NOMO-1 treated with dmso at 0.1 percent for 144 hours (cell line): ENCODE measurements around the gene FGD5.

Source experiments
- DNase-seq: peaks from one replicate; lab custom pipeline; 2025; ENCODE audit not compliant: unreplicated experiment; lab: John Stamatoyannopoulos, UW

FGD5 gene

DNA sequence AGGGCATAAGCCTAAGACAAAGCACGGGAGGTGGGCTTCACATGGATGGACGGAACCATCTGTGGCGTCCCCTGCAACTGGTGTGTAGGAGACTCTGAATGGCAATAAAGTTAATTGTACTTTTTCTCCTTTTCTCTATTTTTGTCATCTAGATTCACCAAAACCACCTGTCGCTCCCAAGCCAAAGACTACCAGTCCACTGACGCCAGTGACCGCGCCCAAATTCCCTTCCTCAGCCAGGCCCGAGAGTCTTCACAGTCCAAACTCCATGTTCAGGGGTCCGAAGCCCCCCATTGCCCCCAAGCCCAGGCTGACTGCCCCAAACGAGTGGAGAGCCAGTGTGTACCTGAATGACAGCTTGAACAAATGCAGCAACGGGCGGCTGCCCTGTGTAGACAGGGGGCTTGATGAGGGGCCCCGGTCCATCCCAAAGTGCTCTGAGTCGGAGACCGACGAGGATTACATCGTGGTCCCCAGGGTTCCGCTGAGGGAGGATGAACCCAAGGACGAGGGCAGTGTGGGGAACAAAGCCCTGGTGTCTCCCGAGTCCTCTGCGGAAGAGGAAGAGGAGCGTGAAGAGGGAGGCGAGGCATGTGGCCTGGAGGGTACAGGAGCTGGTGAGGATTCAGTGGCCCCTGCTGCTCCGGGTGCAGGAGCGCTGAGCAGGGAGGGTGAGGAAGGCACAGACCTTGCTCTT lies at the start of gene FGD5:
Gene FGD5, plus strand, starts transcription at position 159 of the 697 bp plus-strand sequence. Its CDS starts 110 bp downstream, at position 269.
- no peak for DNase-seq

DNA sequence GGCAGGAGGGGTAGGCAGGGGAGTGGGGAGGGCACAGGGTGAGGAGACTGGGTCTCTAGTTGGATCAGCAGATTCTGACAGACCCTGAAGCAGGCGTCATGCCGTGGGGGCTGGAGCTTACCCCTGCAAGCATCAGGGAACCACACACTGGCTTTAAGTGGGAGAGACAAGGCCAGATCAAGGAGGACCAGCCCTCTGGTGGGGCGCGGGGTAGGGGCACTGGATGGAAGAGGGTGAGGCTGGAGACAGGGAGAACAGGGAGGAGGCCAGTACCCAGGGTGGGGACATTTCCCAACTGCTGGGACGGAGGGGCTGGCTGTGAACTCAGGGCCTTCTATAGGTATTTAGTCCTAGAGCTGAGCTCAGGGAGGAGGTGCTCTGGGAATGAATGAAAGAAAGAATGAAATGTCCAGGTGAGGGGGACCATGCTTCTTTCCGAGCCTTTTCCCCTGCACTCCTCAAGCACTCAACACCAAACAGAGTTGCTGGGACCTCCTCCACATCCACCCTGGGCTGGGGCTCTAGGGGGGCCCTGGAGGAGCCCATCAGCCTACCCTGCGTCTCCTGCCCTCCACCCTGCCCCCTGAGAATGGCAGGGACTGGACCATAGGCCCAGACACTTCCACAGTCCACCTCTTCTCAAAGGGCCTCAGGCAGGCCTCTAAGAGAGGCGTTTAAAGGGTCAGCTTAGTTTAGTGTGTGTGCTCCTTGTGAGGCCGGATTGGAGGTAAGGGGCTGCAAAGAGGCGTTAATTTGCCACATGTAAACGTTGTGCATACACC lies 49.0 kb upstream of the FGD5 start:
- DNase-seq, result no peak

DNA sequence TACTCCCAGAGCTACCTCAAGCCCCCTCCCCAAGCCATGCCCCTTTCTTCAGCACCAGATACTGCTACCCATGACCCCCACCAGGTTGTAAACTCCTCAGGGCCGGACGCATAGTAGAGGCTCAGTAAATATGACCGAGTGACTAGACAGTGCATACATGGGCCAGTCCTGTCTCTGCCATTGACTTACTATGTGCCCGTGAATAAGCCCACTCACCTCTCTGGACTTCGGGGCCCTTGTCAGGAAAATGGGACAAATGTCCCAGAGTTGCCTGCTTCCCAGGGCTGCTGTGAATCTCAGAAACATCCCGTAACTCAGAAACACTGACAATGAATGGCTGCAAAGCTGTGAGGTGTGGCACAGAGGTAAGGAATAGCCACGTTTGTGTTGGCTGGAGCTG lies 48.2 kb upstream of the FGD5 start:
- DNase-seq, result no peak

- no peak for DNase-seq
Observed at GRCh38 chr3:14771593-14772497, 46.9 kb upstream of the FGD5 start.

DNA sequence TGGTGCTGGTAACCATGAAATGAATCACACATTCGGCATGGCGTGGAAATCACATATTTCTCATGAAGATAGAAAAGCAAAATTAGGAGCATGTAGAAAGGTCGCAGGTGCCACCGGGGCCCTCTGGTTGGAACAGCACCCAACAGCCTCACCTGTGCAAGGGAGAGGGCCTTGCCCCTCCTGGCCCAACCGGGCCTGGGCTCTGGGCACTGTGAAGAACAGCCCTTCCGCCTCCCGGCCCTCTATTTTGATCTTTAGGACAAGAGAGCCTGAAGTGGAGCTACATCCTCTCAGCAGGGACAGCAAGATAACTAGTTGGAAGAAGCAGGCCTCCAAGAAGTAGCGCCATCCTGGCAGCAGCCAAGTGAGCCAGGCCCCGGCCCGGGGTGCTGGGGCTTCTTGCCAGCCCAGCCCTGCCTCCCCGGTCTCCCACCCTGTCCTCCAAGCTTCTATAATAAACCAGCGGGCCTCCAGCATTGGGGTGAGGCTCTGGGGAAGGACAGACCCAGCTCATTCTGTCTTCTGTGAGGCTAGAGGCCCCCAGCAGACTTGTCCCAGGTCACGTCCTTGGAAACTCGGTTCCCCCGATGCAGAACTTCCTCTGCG lies 46.1 kb upstream of the FGD5 start:
- no peak for DNase-seq

DNA sequence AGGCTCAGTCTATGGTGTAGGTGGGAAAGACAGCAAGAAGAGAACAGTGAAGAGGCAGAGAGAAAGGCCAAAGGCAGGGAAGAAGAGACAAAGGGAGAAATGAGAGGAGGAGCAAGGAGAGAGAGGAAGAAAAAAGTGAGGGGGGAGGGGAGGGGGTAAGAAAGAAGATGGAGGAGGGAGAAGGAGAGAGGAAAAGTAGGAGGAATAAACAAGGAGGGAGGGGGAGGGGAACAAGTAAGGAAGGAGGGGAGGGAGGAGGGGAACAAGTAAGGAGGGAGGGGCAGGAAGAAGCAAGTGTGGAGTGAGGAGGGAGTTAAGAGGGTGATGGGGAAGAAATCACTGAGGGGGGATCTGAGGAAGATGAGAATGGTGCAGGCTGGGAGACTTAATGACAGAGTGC lies 45.5 kb upstream of the FGD5 start:
- DNase-seq, result no peak

DNA sequence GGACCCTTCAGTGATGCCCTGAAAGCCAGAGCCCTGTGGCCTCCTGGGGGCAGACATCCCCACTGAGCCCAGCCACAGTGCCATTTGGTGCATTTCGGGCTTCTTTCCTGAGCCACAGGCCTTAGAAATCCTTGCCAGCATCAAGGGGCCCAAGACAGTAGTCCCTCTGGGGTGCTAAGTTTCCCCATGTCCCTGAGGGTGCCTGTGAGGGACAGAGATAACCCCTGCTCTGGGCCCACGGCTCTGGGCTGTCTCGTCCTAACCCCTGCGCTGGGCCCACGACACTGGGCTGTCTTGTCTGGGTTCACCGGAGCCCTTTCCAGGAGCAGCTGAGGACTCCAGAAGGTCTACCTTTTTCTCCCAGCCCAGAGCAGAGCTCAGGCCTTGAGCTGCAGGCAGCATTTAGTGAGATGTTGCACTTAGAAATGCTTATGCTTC lies 45.1 kb upstream of the FGD5 start:
- no peak for DNase-seq

DNA sequence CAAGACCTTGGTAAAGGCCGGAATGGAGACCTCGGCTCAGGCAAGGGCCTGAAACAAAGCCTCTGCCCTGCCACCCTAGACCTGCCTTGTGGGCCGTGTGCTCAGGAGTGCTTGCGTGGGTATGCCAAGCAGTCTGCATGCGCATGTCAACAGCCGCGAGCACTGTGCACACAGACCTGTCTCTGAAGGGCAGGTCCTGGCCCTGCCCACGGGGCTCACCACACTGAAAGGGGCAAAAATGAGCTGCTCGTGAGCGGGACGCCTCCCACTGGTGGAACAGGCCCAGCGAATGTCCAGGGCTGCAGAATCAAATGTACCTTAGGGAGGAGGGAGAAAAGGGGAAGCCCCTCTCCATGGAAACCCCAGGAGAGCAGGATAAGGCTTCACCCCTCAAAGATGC lies 44.3 kb upstream of the FGD5 start:
- DNase-seq, result no peak

- DNase-seq, result no peak
Observed at GRCh38 chr3:14775011-14775410, 43.8 kb upstream of the FGD5 start.

- no peak for DNase-seq
Observed at GRCh38 chr3:14775563-14775962, 43.2 kb upstream of the FGD5 start.

DNA sequence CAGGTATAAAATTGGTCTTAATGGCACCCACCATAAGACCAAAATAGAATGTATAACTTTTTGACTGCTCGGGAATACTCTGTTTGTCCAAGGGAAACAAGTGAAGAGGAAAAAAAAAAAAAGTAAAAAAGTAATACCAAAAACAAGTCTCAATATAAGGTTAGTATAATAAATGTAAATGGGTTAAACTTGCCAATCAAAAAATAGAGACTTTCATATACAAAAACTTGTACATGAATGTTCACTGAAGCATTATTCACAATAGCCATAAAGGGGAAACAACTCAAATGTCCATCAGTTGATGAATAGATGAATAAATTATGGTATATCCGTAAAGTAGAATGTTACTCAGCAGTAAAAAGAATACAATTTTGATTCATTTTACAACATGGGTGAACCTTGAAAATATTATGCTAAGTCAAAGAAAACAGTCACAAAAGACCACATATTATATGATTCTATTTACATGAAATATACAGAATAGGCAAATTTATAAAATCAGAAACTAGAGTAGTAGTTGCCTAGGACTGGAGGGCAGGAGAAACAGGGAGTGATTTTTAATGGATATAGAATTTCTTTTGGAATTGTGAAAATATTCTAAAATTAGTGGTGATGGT lies 39.6 kb upstream of the FGD5 start:
- no peak for DNase-seq

DNA sequence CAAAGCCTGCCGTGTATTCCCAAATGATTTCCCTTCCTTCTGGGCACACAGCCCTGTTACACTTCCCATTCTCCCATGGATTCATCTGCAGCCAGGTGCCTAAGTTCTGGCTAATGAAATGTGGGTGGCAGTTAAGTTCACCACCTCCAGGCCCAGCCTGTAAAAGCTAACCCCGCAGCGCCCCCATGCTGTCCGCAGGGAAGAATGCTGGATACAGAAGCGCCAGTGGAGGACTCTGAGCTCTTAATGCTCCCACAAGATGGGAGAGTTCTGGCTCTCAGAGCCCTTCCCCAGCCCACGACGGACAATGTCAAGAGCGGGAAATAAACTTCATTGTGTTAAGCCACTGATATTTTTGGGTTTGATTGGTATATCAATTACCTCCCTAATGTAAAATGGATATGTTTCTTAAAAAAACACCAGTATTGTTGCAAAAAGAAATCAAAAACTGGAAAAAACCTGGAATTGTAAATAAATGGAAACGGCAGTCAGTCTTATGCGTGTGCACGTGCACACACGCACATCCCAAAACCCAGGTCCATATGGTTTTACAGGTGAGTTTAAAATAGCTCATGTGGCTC lies 37.7 kb upstream of the FGD5 start:
- peak; percentile 58 for DNase-seq

DNA sequence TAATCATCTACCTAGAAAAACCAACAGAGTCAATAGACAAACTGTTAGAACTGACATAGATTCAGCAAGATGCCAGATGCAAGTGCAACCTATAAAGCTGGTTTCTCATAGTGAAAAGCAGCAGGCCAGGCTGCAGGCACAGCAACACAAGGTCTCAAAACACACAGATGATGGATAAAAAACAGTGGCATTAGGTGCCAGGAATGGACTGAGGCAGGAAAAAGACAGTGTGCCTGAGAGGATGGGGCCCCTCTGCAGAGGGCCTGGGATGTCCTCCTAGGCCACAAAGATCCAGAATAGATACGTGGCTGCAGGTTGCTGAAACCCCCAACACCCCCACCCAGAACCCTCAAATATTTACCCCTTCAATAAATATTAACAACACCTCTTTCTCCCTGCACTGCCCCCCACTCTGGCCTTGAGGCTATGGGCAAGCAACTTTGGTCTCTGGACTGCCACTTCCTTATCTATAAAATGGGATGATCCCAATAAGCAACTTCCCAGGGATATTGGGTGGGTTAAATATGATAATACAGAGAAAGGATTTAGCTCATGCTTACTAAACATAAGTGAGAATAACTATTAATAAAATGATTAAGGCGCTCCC lies 35.2 kb upstream of the FGD5 start:
- DNase-seq, result no peak

DNA sequence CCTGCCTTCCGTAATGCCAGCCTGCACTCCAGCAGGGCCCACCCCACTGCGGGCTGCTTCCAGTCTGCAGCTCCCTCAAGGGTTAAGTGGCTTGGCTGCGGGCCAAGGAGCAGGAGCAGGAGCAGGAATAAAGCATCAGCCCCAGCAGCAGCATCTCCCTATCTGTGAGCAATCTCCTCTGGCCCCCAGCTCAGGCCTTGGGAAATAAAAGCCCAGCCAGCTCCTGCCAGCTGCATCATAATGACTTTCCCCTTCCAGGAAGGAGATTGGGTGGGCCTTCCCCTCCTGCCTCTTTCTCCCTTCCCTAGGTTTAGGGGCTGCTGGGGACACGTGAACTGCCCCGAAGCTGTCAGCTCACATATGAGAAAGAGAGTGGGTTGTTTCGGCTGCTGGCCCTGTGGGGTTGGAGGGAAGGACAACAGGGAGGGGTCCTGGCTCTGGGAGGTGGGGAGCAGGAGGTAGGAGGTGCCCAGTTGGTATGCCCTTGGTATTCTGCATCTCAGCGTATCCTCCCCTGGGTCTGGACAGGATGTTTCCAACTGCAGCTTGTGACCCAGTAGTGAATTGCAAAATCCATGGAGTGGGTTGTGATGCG lies 34.6 kb upstream of the FGD5 start:
- no peak for DNase-seq

- no peak for DNase-seq
Observed at GRCh38 chr3:14785207-14786155, 33.3 kb upstream of the FGD5 start.

- no peak for DNase-seq
Observed at GRCh38 chr3:14786369-14786768, 32.4 kb upstream of the FGD5 start.

- no peak for DNase-seq
Observed at GRCh38 chr3:14787630-14788029, 31.1 kb upstream of the FGD5 start.

GRCh38 chr3:14788644-14789043 lies 30.1 kb upstream of the FGD5 start:
- DNase-seq, result no peak
